K562 (cell line): ENCODE measurements around the gene AGAP3. TPM values are rescaled to one million over a fixed set of nuclear protein-coding genes. Genes with fewer than 3 reads are reported as not detected.
A peak's percentile ranks its signal among the peaks of the same experiment; 100 is the strongest.

Experiments
- AFF4 ChIP-seq: sonication (generic); formaldehyde crosslinking; IDR thresholded peaks from 2 replicates; pipeline ENCODE4 v1.8.0; 2023; ENCODE audit warnings: mild to moderate bottlenecking, missing genetic modification reagents
- ARID1B ChIP-seq: fragments of 450-650 bp; IDR thresholded peaks from 2 replicates; pipeline ENCODE4 v1.6.1; 2016; ENCODE audit warnings: antibody characterized with exemption, mild to moderate bottlenecking, inconsistent platforms
- E4F1 ChIP-seq: fragments of 250-450 bp; sonication (Bioruptor Pico); IDR thresholded peaks from 2 replicates; pipeline ENCODE4 v1.5.0; 2021; ENCODE audit warnings: mild to moderate bottlenecking, borderline replicate concordance
- ERF ChIP-seq: fragments of 450-650 bp; formaldehyde crosslinking; IDR thresholded peaks from 2 replicates; pipeline ENCODE4 v1.4.0; 2020; ENCODE audit warnings: mild to moderate bottlenecking, mixed read lengths
- ETS1 ChIP-seq: conservative IDR thresholded peaks from 2 replicates; pipeline ENCODE4 v1.6.1; 2011; ENCODE audit warnings: low read depth, mild to moderate bottlenecking, low read length; ENCODE audit not compliant: control insufficient read depth
- HDAC1 ChIP-seq, 2 experiments: fragments of 450-650 bp; IDR thresholded peaks; 2 replicates each; pipeline ENCODE4 v1.6.1; 2016 to 2017; ENCODE audit warnings: inconsistent platforms in 1 of 2, mild to moderate bottlenecking in 1 of 2, moderate library complexity in 1 of 2
- HNRNPLL ChIP-seq: fragments of 200-400 bp; formaldehyde crosslinking; IDR thresholded peaks from 2 replicates; pipeline ENCODE4 v1.6.1; 2017; ENCODE audit warnings: low read length, low read depth, mild to moderate bottlenecking; ENCODE audit not compliant: poor library complexity, severe bottlenecking
- IRF1 ChIP-seq: sonication (generic); formaldehyde crosslinking; IDR thresholded peaks from 2 replicates; pipeline ENCODE4 v1.8.0; 2022; ENCODE audit warnings: missing genetic modification reagents, mild to moderate bottlenecking, borderline replicate concordance
- MAX ChIP-seq: sonication (generic); formaldehyde crosslinking; IDR thresholded peaks from 2 replicates; pipeline ENCODE4 v1.9.0; 2022; ENCODE audit warnings: mild to moderate bottlenecking, missing genetic modification reagents
- MED1 ChIP-seq: sonication (generic); formaldehyde crosslinking; IDR thresholded peaks from 2 replicates; pipeline ENCODE4 v1.8.1; 2023; ENCODE audit warnings: missing genetic modification reagents, borderline replicate concordance
- PHB ChIP-seq: fragments of 250-450 bp; sonication (Bioruptor Pico); IDR thresholded peaks from 2 replicates; pipeline ENCODE4 v1.5.0; 2021
- POLR2AphosphoS5 ChIP-seq: IDR thresholded peaks from 2 replicates; pipeline ENCODE4 v1.6.1; 2011; ENCODE audit warnings: mild to moderate bottlenecking, low read depth, low read length, moderate library complexity; ENCODE audit not compliant: control insufficient read depth, insufficient read depth
- RBM39 ChIP-seq: fragments of 200-400 bp; formaldehyde crosslinking; optimal IDR thresholded peaks from 2 replicates; pipeline ENCODE3; 2018; ENCODE audit warnings: low read depth, low read length
- SIN3A ChIP-seq, 2 experiments: fragments of 150-350 bp in 1 of 2; IDR thresholded peaks; 2 replicates each; pipeline ENCODE4 v1.6.1; 2011 to 2016; ENCODE audit warnings: borderline replicate concordance in 2 of 2, low read depth in 2 of 2, low read length in 2 of 2, mild to moderate bottlenecking in 2 of 2, moderate library complexity in 2 of 2; ENCODE audit not compliant: control insufficient read depth in 1 of 2
- SNRNP70 ChIP-seq: fragments of 200-400 bp; formaldehyde crosslinking; optimal IDR thresholded peaks from 2 replicates; pipeline ENCODE3; 2017; ENCODE audit warnings: low read depth, low read length
- SRSF1 ChIP-seq: fragments of 200-400 bp; formaldehyde crosslinking; IDR thresholded peaks from 2 replicates; pipeline ENCODE4 v1.6.1; 2017; ENCODE audit warnings: mild to moderate bottlenecking, low read depth, low read length, moderate library complexity
- ZNF23 ChIP-seq: fragments of 250-450 bp; sonication (Bioruptor Pico); IDR thresholded peaks from 2 replicates; pipeline ENCODE4 v1.4.0; 2020; ENCODE audit warnings: mild to moderate bottlenecking
- ZNF347 ChIP-seq: fragments of 450-650 bp; formaldehyde crosslinking; IDR thresholded peaks from 2 replicates; pipeline ENCODE4 v1.4.0; 2020; ENCODE audit warnings: low read depth, mild to moderate bottlenecking, moderate library complexity
- polyA plus RNA-seq, 8 experiments: library from polyadenylated mRNA; depleted of rRNA in 4 of 8; stranded (reverse) in 5 of 8; unstranded in 3 of 8; fragments of >200 nt; fragmentation: Nextera tagmentation in 2 of 8; fragmentation: Illumina TruSeq in 1 of 8; extraction: Ambion mirVana in 2 of 8; extraction: Trizol in 1 of 8; gene quantifications; 2 replicates each; pipeline versions ENCODE4 v1.2.1 to v1.2.3, GENCODE V29; 2011 to 2014; ENCODE audit warnings: inconsistent platforms in 1 of 8, missing spikeins in 1 of 8
- total RNA-seq, 7 experiments: library from RNA; depleted of rRNA in 6 of 7; stranded (reverse); fragments of >200 nt in 6 of 7; fragmentation: Illumina TruSeq in 2 of 7; extraction: Trizol in 2 of 7; gene quantifications; 2 replicates each; pipeline versions ENCODE4 v1.2.1 to v1.2.3, GENCODE V29; 2011 to 2021; ENCODE audit warnings: low replicate concordance in 1 of 7

AGAP3 gene
- total and polyA plus RNA-seq, 9 of the 15 experiments (the other 6 are each of a cell fraction or from before 2014, with no cell fraction given): 3.4 to 208 (median 62.2) TPM

- TF ChIP-seq SIN3A (IDR thresholded peaks at IDR 0.05; ENCODE audit: borderline replicate concordance in 2 of 2, control insufficient read depth in 1 of 2, low read depth in 2 of 2, low read length in 2 of 2): peak in 1 of 2 experiments; percentile 44; a peak in 1 of 4 replicates
- no peak for TF ChIP-seq E4F1 (CRISPR knock-in tag)
- TF ChIP-seq MAX (CRISPR knock-in tag): peak; percentile 54
- TF ChIP-seq ARID1B: peak; percentile 50; the same call in 1 of the 2 replicates
- no peak for TF ChIP-seq ZNF347 (CRISPR knock-in tag)
- TF ChIP-seq HDAC1 (IDR thresholded peaks at IDR 0.05): peak in 1 of 2 experiments; percentile 53; a peak in 1 of 4 replicates
- no peak for TF ChIP-seq ERF
- no peak for TF ChIP-seq SNRNP70
- no peak for TF ChIP-seq MED1 (CRISPR knock-in tag)
- no peak for TF ChIP-seq POLR2AphosphoS5
- TF ChIP-seq RBM39: no peak
- TF ChIP-seq AFF4 (CRISPR knock-in tag): no peak
- TF ChIP-seq ZNF23 (CRISPR knock-in tag): no peak
- TF ChIP-seq ETS1: 0 out of 2 replicates have a peak, but pooled peaks have one; percentile 46
- TF ChIP-seq PHB (CRISPR knock-in tag): no peak; the same call in 1 of the 2 replicates
- TF ChIP-seq HNRNPLL: peak; percentile 23
- no peak for TF ChIP-seq SRSF1
- no peak for TF ChIP-seq IRF1 (CRISPR knock-in tag)
Measured at GRCh38 chr7:151168003-151168786, 81.9 kb downstream of the AGAP3 start (continued).
